GM19193 (cell line): ENCODE results near the gene RGS3.

Source experiments
- POLR2A ChIP-seq: IDR thresholded peaks from 4 replicates; pipeline ENCODE4 v1.6.1; 2011; ENCODE audit not compliant: insufficient read depth, insufficient read length; ENCODE audit errors: extremely low read depth

Gene RGS3

GRCh38 chr9:113600871-113601614, 137.5 kb downstream of the RGS3 start:
- no peak for TF ChIP-seq POLR2A

GRCh38 chr9:113601656-113602055, 138.1 kb downstream of the RGS3 start:
- no peak for TF ChIP-seq POLR2A

GRCh38 chr9:113602126-113603047, 138.9 kb downstream of the RGS3 start:
- TF ChIP-seq POLR2A, result no peak

GRCh38 chr9:113603048-113603375, 139.5 kb downstream of the RGS3 start:
- TF ChIP-seq POLR2A, result no peak

- no peak for TF ChIP-seq POLR2A
These were observed 140.2 kb downstream of the RGS3 start for GRCh38 chr9:113603773-113604172.

GRCh38 chr9:113604393-113604792, 140.9 kb downstream of the RGS3 start:
- TF ChIP-seq POLR2A, result no peak

GRCh38 chr9:113606510-113606909, 143.0 kb downstream of the RGS3 start:
- TF ChIP-seq POLR2A, result no peak

- TF ChIP-seq POLR2A, result no peak
These were observed 144.7 kb downstream of the RGS3 start for GRCh38 chr9:113608082-113608685.

- no peak for TF ChIP-seq POLR2A
These were observed 146.2 kb downstream of the RGS3 start for GRCh38 chr9:113609562-113610318.

- no peak for TF ChIP-seq POLR2A
These were observed 148.1 kb downstream of the RGS3 start for GRCh38 chr9:113611461-113612215.

- TF ChIP-seq POLR2A, result no peak
These were observed 148.8 kb downstream of the RGS3 start for GRCh38 chr9:113612216-113612747.

GRCh38 chr9:113612828-113613227, 149.3 kb downstream of the RGS3 start:
- no peak for TF ChIP-seq POLR2A

- no peak for TF ChIP-seq POLR2A
These were observed 150.4 kb downstream of the RGS3 start for GRCh38 chr9:113613815-113614413.

GRCh38 chr9:113614843-113615648, 151.5 kb downstream of the RGS3 start:
- TF ChIP-seq POLR2A, result no peak
